ENCODE data around the gene LRRC28. TPM values are rescaled to one million over a fixed set of nuclear protein-coding genes. Genes with fewer than 3 reads are reported as not detected.

LRRC28 gene
- total RNA-seq, 2 experiments from 2014 or later = 12.5 to 14.4 TPM

GRCh38 chr15:99350408-99350807 is 99.1 kb downstream of the LRRC28 start:
- no peak overlapping the region for H3K4me3 Mint-ChIP-seq
- POLR2A ChIA-PET = no interaction called here
- H3K4me1 ChIP-seq (ENCODE audit: insufficient read depth, low read length) = no peaks in the 10 kb centered on the region
- intact Hi-C loops (cut with DNase I, micrococcal nuclease) = loop anchor here in 1 of 2 experiments (10.0 kb wide), 1 partner anchor 64 kb away; no protein-coding TSS in a partner anchor
- TF ChIP-seq CTCF (IDR thresholded peaks at IDR 0.05) = no peak
- no peak for ATAC-seq (ENCODE audit: poor library complexity)
- no peak overlapping the region for H3K27ac ChIP-seq (ENCODE audit: low read depth in 1 of 2, low read length in 2 of 2)
- no peak overlapping the region for H3K4me3 ChIP-seq (ENCODE audit: low read length)
- H3K4me1 Mint-ChIP-seq (ENCODE audit: low read depth) = no peaks in the 10 kb centered on the region
- CTCF ChIA-PET = no interaction called here
- no peaks in the 10 kb centered on the region for H3K27me3 ChIP-seq (ENCODE audit: control insufficient read depth in 1 of 2, insufficient read depth in 2 of 2, low read length in 2 of 2)
- no peaks in the 10 kb centered on the region for H3K36me3 ChIP-seq (ENCODE audit: insufficient read depth, low read length)
- no peak for DNase-seq
- no peaks in the 10 kb centered on the region for H3K9me3 Mint-ChIP-seq
- H3K36me3 Mint-ChIP-seq (ENCODE audit: low read depth) = peaks cover 16% of the 10 kb centered on the region
- no peaks in the 10 kb centered on the region for H3K9me3 ChIP-seq (ENCODE audit: control insufficient read depth in 1 of 2, insufficient read depth in 1 of 2, low read length in 2 of 2)
- no peak overlapping the region for H3K27ac Mint-ChIP-seq
- no peaks in the 10 kb centered on the region for H3K27me3 Mint-ChIP-seq

- ATAC-seq (ENCODE audit: poor library complexity) = no peak
- H3K4me3 ChIP-seq (ENCODE audit: low read length) = no peak overlapping the region
- Mint-ChIP-seq H3K4me3 (no peak overlapping the region), H3K4me1 (ENCODE audit: low read depth) (peaks cover 5% of the 10 kb centered on the region), H3K36me3 (ENCODE audit: low read depth) (peaks cover 40% of the 10 kb centered on the region), H3K27ac (no peak overlapping the region), H3K27me3 (no peaks in the 10 kb centered on the region), H3K9me3 (no peaks in the 10 kb centered on the region)
- CTCF ChIA-PET = no interaction called here
- no peak overlapping the region for H3K27ac ChIP-seq (ENCODE audit: low read depth in 1 of 2, low read length in 2 of 2)
- intact Hi-C loops (cut with DNase I, micrococcal nuclease) = loop anchor here in 1 of 2 experiments (10.0 kb wide), 1 partner anchor 55 kb away; no protein-coding TSS in a partner anchor
- H3K4me1 ChIP-seq (ENCODE audit: insufficient read depth, low read length) = no peaks in the 10 kb centered on the region
- no peaks in the 10 kb centered on the region for H3K9me3 ChIP-seq (ENCODE audit: control insufficient read depth in 1 of 2, insufficient read depth in 1 of 2, low read length in 2 of 2)
- POLR2A ChIA-PET = no interaction called here
- H3K36me3 ChIP-seq (ENCODE audit: insufficient read depth, low read length) = no peaks in the 10 kb centered on the region
- TF ChIP-seq CTCF (IDR thresholded peaks at IDR 0.05) = no peak
- H3K27me3 ChIP-seq (ENCODE audit: control insufficient read depth in 1 of 2, insufficient read depth in 2 of 2, low read length in 2 of 2) = no peaks in the 10 kb centered on the region
- DNase-seq = no peak
Measured at GRCh38 chr15:99359769-99360168, 108.5 kb downstream of the LRRC28 start.

- H3K4me1 Mint-ChIP-seq (ENCODE audit: low read depth) = peaks cover 5% of the 10 kb centered on the region
- DNase-seq = no peak
- ATAC-seq (ENCODE audit: poor library complexity) = no peak
- H3K4me3 ChIP-seq (ENCODE audit: low read length) = no peak overlapping the region
- peak; percentile 32 for TF ChIP-seq CTCF (IDR thresholded peaks at IDR 0.05)
- H3K27me3 ChIP-seq (ENCODE audit: control insufficient read depth in 1 of 2, insufficient read depth in 2 of 2, low read length in 2 of 2) = no peaks in the 10 kb centered on the region
- H3K4me3 Mint-ChIP-seq = no peak overlapping the region
- ChIA-PET POLR2A (no interaction called here), CTCF (no interaction called here)
- intact Hi-C loops (cut with DNase I, micrococcal nuclease) = no loop called here
- no peaks in the 10 kb centered on the region for H3K27me3 Mint-ChIP-seq
- H3K9me3 Mint-ChIP-seq = peaks cover 3% of the 10 kb centered on the region
- no peak overlapping the region for H3K27ac Mint-ChIP-seq
- peaks cover 45% of the 10 kb centered on the region for H3K36me3 Mint-ChIP-seq (ENCODE audit: low read depth)
- no peaks in the 10 kb centered on the region for H3K36me3 ChIP-seq (ENCODE audit: insufficient read depth, low read length)
- H3K27ac ChIP-seq (ENCODE audit: low read depth in 1 of 2, low read length in 2 of 2) = no peak overlapping the region
- no peaks in the 10 kb centered on the region for H3K9me3 ChIP-seq (ENCODE audit: control insufficient read depth in 1 of 2, insufficient read depth in 1 of 2, low read length in 2 of 2)
- no peaks in the 10 kb centered on the region for H3K4me1 ChIP-seq (ENCODE audit: insufficient read depth, low read length)
Measured at GRCh38 chr15:99361545-99362185, 110.4 kb downstream of the LRRC28 start.
